Measurements from ENCODE around the gene KIAA1328.

GRCh38 chr18:36829362-36830157, 633 bp downstream of the KIAA1328 start:
- TF ChIP-seq, protein P1, sequence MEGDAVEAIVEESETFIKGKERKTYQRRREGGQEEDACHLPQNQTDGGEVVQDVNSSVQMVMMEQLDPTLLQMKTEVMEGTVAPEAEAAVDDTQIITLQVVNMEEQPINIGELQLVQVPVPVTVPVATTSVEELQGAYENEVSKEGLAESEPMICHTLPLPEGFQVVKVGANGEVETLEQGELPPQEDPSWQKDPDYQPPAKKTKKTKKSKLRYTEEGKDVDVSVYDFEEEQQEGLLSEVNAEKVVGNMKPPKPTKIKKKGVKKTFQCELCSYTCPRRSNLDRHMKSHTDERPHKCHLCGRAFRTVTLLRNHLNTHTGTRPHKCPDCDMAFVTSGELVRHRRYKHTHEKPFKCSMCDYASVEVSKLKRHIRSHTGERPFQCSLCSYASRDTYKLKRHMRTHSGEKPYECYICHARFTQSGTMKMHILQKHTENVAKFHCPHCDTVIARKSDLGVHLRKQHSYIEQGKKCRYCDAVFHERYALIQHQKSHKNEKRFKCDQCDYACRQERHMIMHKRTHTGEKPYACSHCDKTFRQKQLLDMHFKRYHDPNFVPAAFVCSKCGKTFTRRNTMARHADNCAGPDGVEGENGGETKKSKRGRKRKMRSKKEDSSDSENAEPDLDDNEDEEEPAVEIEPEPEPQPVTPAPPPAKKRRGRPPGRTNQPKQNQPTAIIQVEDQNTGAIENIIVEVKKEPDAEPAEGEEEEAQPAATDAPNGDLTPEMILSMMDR (IDR thresholded peaks at IDR 0.05; ENCODE audit: insufficient read depth, low read length, poor library complexity, severe bottlenecking): no peak
- TF ChIP-seq EZH2phosphoT487 (conservative IDR thresholded peaks at IDR 0.05; ENCODE audit: low read length): no peak
